Neural cell (in vitro differentiated cells): ENCODE data around the gene POFUT1.

ENCODE experiments used
- CTCF ChIP-seq: fragments of 450-650 bp; IDR thresholded peaks from 2 replicates; pipeline ENCODE4 v1.5.1; 2014; ENCODE audit warnings: antibody characterized with exemption, mild to moderate bottlenecking, moderate library complexity; ENCODE audit not compliant: poor library complexity, severe bottlenecking
- POLR2AphosphoS5 ChIP-seq: IDR thresholded peaks from 2 replicates; pipeline ENCODE4 v1.6.1; 2012
- SMC3 ChIP-seq: fragments of 450-650 bp; conservative IDR thresholded peaks from 2 replicates; pipeline ENCODE4 v1.6.1; 2014; ENCODE audit warnings: antibody characterized with exemption, mild to moderate bottlenecking, moderate library complexity; ENCODE audit not compliant: poor library complexity

- TF ChIP-seq CTCF (no peak), SMC3 (no peak), POLR2AphosphoS5 (no peak)
Measured at GRCh38 chr20:32189123-32189410, 18.6 kb upstream of the POFUT1 start.
